NK-92 (cell line): ENCODE data around the gene PLCB2.

ENCODE experiments used
- DNase-seq: peaks from one replicate; lab custom pipeline; 2025; ENCODE audit not compliant: unreplicated experiment; lab: John Stamatoyannopoulos, UW

Gene PLCB2

GRCh38 chr15:40328176-40328575, 20.4 kb upstream of the PLCB2 start:
- DNase-seq, result no peak

- DNase-seq, result no peak
Measured at GRCh38 chr15:40327457-40327856, 19.7 kb upstream of the PLCB2 start.

GRCh38 chr15:40325700-40326099, 18.0 kb upstream of the PLCB2 start:
- no peak for DNase-seq

- DNase-seq, result no peak
Measured at GRCh38 chr15:40325188-40325587, 17.5 kb upstream of the PLCB2 start.

GRCh38 chr15:40323953-40324937, 16.5 kb upstream of the PLCB2 start:
- no peak for DNase-seq

- DNase-seq, result peak; percentile 37
Measured at GRCh38 chr15:40323239-40323952, 15.7 kb upstream of the PLCB2 start, which contains the start of gene INAFM2. TSS of gene INAFM2 (plus strand) at chr15:40323692. CDS start at chr15:40324056, 364 bp downstream.

- DNase-seq, result no peak
Measured at GRCh38 chr15:40322531-40323238, 14.9 kb upstream of the PLCB2 start.

GRCh38 chr15:40320931-40321371, 13.2 kb upstream of the PLCB2 start:
- no peak for DNase-seq

- no peak for DNase-seq
Measured at GRCh38 chr15:40320409-40320808, 12.7 kb upstream of the PLCB2 start.

- no peak for DNase-seq
Measured at GRCh38 chr15:40317580-40317979, 9.8 kb upstream of the PLCB2 start.

GRCh38 chr15:40316931-40317330, 9.2 kb upstream of the PLCB2 start:
- no peak for DNase-seq

GRCh38 chr15:40314723-40315276, 7.1 kb upstream of the PLCB2 start:
- DNase-seq, result no peak

GRCh38 chr15:40313531-40314398, 6.0 kb upstream of the PLCB2 start:
- DNase-seq, result no peak

GRCh38 chr15:40312370-40313158, 4.8 kb upstream of the PLCB2 start:
- no peak for DNase-seq

GRCh38 chr15:40310993-40311392, 3.3 kb upstream of the PLCB2 start:
- no peak for DNase-seq

- no peak for DNase-seq
Measured at GRCh38 chr15:40310001-40310959, 2.5 kb upstream of the PLCB2 start.

- no peak for DNase-seq
Measured at GRCh38 chr15:40309344-40309862, 1.7 kb upstream of the PLCB2 start.

GRCh38 chr15:40306908-40307307, 827 bp downstream of the PLCB2 start:
- DNase-seq, result no peak
